Liver (tissue), 9 donors: Measurements from ENCODE around the gene GNAO1. TPM values are rescaled to one million over a fixed set of nuclear protein-coding genes. Genes with fewer than 3 reads are reported as not detected.
"Not testable (repeated sequence)": the region's sequence is repeated elsewhere in the genome, so short reads cannot be mapped to it uniquely, and the experiment has no call there.

Experiments
- DNase-seq: peaks from one replicate; pipeline ENCODE4 v3.0.0-alpha.2; 2017; ENCODE audit warnings: low spot score
- H3K27ac ChIP-seq, 2 donors: one replicate each; pipeline ENCODE4 v1.7.0; 2013; ENCODE audit warnings: inconsistent platforms in 2 of 2, low read length in 2 of 2, control low read depth in 1 of 2, low read depth in 1 of 2, mild to moderate bottlenecking in 1 of 2
- H3K27me3 ChIP-seq, 4 donors: one replicate each; pipeline versions ENCODE4 v1.6.1 to v1.7.0; 2013; ENCODE audit warnings: low read length in 3 of 4, inconsistent platforms in 1 of 4, mild to moderate bottlenecking in 1 of 4, moderate library complexity in 1 of 4; ENCODE audit not compliant: control insufficient read depth in 4 of 4, insufficient read depth in 4 of 4
- H3K36me3 ChIP-seq, 4 donors: one replicate each; pipeline versions ENCODE4 v1.6.1 to v1.7.0; 2013; ENCODE audit warnings: low read length in 3 of 4, mild to moderate bottlenecking in 3 of 4, low read depth in 1 of 4, moderate library complexity in 1 of 4; ENCODE audit not compliant: control insufficient read depth in 4 of 4, insufficient read depth in 3 of 4
- H3K4me1 ChIP-seq, 4 donors: one replicate each; pipeline versions ENCODE4 v1.6.1 to v1.7.0; 2013; ENCODE audit warnings: low read length in 3 of 4, mild to moderate bottlenecking in 3 of 4, moderate library complexity in 1 of 4; ENCODE audit not compliant: control insufficient read depth in 4 of 4, insufficient read depth in 4 of 4
- H3K4me3 ChIP-seq, 3 donors: one replicate each; pipeline versions ENCODE4 v1.6.1 to v1.7.0; 2013; ENCODE audit warnings: low read length in 3 of 3, control low read depth in 1 of 3, low read depth in 1 of 3, mild to moderate bottlenecking in 1 of 3
- H3K9ac ChIP-seq, 2 donors: one replicate each; pipeline ENCODE4 v1.7.0; 2013; ENCODE audit warnings: low read length in 2 of 2, mild to moderate bottlenecking in 2 of 2, moderate library complexity in 2 of 2, control low read depth in 1 of 2, low read depth in 1 of 2
- H3K9me3 ChIP-seq, 4 donors: one replicate each; pipeline versions ENCODE4 v1.6.1 to v1.7.0; 2013; ENCODE audit warnings: low read length in 3 of 4; ENCODE audit not compliant: control insufficient read depth in 4 of 4
- ATF3 ChIP-seq: IDR thresholded peaks from 2 replicates; pipeline ENCODE4 v1.6.1; 2016; ENCODE audit warnings: antibody characterized with exemption
- CTCF ChIP-seq: fragments of 150-350 bp; IDR thresholded peaks from 2 replicates; pipeline ENCODE4 v1.5.1; 2017; ENCODE audit warnings: improper control_type of control experiment, low read depth, low read length; ENCODE audit not compliant: missing input control
- EGR1 ChIP-seq, 2 donors: IDR thresholded peaks; 2 replicates each; pipeline ENCODE4 v1.6.1; 2016 to 2018; ENCODE audit warnings: antibody characterized with exemption in 2 of 2, low read depth in 2 of 2
- FOXA1 ChIP-seq: IDR thresholded peaks from 2 replicates; pipeline ENCODE4 v1.6.1; 2016; ENCODE audit warnings: antibody characterized with exemption
- FOXA2 ChIP-seq: IDR thresholded peaks from 2 replicates; pipeline ENCODE4 v1.6.1; 2016; ENCODE audit warnings: antibody characterized with exemption
- GABPA ChIP-seq, 2 donors: IDR thresholded peaks in 1 of 2; conservative IDR thresholded peaks in 1 of 2; 2 replicates each; pipeline ENCODE4 v1.6.1; 2016; ENCODE audit warnings: antibody characterized with exemption in 2 of 2, mild to moderate bottlenecking in 1 of 2, moderate library complexity in 1 of 2
- HNF4A ChIP-seq, 2 donors: conservative IDR thresholded peaks; 2 replicates each; pipeline ENCODE4 v1.6.1; 2016; ENCODE audit warnings: antibody characterized with exemption in 2 of 2, mild to moderate bottlenecking in 2 of 2
- HNF4G ChIP-seq: IDR thresholded peaks from 2 replicates; pipeline ENCODE4 v1.6.1; 2016; ENCODE audit warnings: antibody characterized with exemption
- MAX ChIP-seq: IDR thresholded peaks from 2 replicates; pipeline ENCODE4 v1.6.1; 2016; ENCODE audit warnings: antibody characterized with exemption
- RAD21 ChIP-seq, 2 donors: IDR thresholded peaks; 2 replicates each; pipeline ENCODE4 v1.6.1; 2016; ENCODE audit warnings: antibody characterized with exemption in 2 of 2, mild to moderate bottlenecking in 2 of 2
- REST ChIP-seq: IDR thresholded peaks from 2 replicates; pipeline ENCODE4 v1.6.1; 2016; ENCODE audit warnings: antibody characterized with exemption, mild to moderate bottlenecking
- SP1 ChIP-seq: IDR thresholded peaks from 2 replicates; pipeline ENCODE4 v1.6.1; 2018; ENCODE audit warnings: antibody characterized with exemption, mild to moderate bottlenecking
- TAF1 ChIP-seq: conservative IDR thresholded peaks from 2 replicates; pipeline ENCODE4 v1.6.1; 2016; ENCODE audit warnings: antibody characterized with exemption, mild to moderate bottlenecking
- YY1 ChIP-seq: IDR thresholded peaks from 2 replicates; pipeline ENCODE4 v1.6.1; 2016; ENCODE audit warnings: antibody characterized with exemption, mild to moderate bottlenecking
- WGBS: extraction: QIAGEN DNeasy Blood & Tissue Kit; methylation state at CpG from one replicate; pipeline ENCODE4 v1.1.7; 2013; 5-methylcytosine and 5-hydroxymethylcytosine counted together
- polyA plus RNA-seq, 2 donors: library from polyadenylated mRNA; stranded (reverse) in 1 of 2; unstranded in 1 of 2; fragments of 200-250 nt in 1 of 2; fragments of >200 nt in 1 of 2; fragmentation: Nextera tagmentation in 1 of 2; extraction: Ambion mirVana in 1 of 2; gene quantifications; one replicate each; pipeline versions ENCODE4 v1.2.1 to v1.2.3, GENCODE V29; 2013 to 2015
- total RNA-seq, 2 donors: library from RNA; depleted of rRNA; stranded (reverse); fragments of >200 nt; gene quantifications; one replicate each; pipeline ENCODE4 v1.2.3, GENCODE V29; 2014
- donor health status: healthy.
- donor health status: healthy.
- donor health status: healthy.
- donor health status: healthy.
- donor health status: healthy.

GNAO1 gene
- total and polyA plus RNA-seq, 4 donors = 0.61 to 15.1 (median 7.0) TPM

- H3K9ac ChIP-seq, H3K27ac ChIP-seq, H3K9me3 ChIP-seq, H3K4me3 ChIP-seq, H3K27me3 ChIP-seq, DNase-seq, H3K4me1 ChIP-seq: not testable (repeated sequence)
- H3K36me3 ChIP-seq = peaks cover 5 to 19% (median 14%) of the 10 kb centered on the region in 4 donors
- 91% methylated on average over 3 of the region's 3 CpGs for WGBS
Measured at GRCh38 chr16:56396724-56397123, 205.4 kb downstream of the GNAO1 start.

- Histone ChIP-seq H3K36me3 (peaks cover 7 to 31% (median 27%) of the 10 kb centered on the region in 4 donors), H3K27me3 (no peaks in the 10 kb centered on the region), H3K9ac (no peak overlapping the region), H3K9me3 (no peaks in the 10 kb centered on the region), H3K4me1 (no peaks in the 10 kb centered on the region), H3K27ac (no peak overlapping the region), H3K4me3 (no peak overlapping the region)
- no peak for DNase-seq
- TF ChIP-seq FOXA1 (no peak), RAD21 (IDR thresholded peaks at IDR 0.05) (no peak), HNF4G (no peak), YY1 (no peak), ATF3 (no peak), GABPA (IDR thresholded peaks at IDR 0.05 in 1 of 2, conservative IDR thresholded peaks at IDR 0.05 in 1 of 2) (no peak), EGR1 (IDR thresholded peaks at IDR 0.05; ENCODE audit: low read depth in 2 of 2) (no peak), TAF1 (no peak), FOXA2 (no peak), HNF4A (conservative IDR thresholded peaks at IDR 0.05) (no peak), CTCF (no peak)
- whole genome bisulfite sequencing = 89% methylated on average over 2 of the region's 2 CpGs
Measured at GRCh38 chr16:56399047-56399446, 207.8 kb downstream of the GNAO1 start.

GRCh38 chr16:56399486-56399885, 208.2 kb downstream of the GNAO1 start:
- peaks cover 7 to 34% (median 31%) of the 10 kb centered on the region in 4 donors for H3K36me3 ChIP-seq
- no peak overlapping the region for H3K27ac ChIP-seq
- no peak for DNase-seq
- TF ChIP-seq REST (no peak), SP1 (no peak), EGR1 (IDR thresholded peaks at IDR 0.05; ENCODE audit: low read depth in 2 of 2) (no peak), FOXA1 (no peak), MAX (no peak)
- no peaks in the 10 kb centered on the region for H3K9me3 ChIP-seq
- 60% methylated on average over 2 of the region's 2 CpGs for WGBS
- H3K4me3 ChIP-seq = no peak overlapping the region
- no peak overlapping the region for H3K9ac ChIP-seq
- H3K27me3 ChIP-seq = no peaks in the 10 kb centered on the region
- no peaks in the 10 kb centered on the region for H3K4me1 ChIP-seq
